ENCODE results near the gene CSRP1.

CSRP1 gene

GRCh38 chr1:201507360-201507675 is 395 bp upstream of the CSRP1 start:
- no peak for TF ChIP-seq CTCF (IDR thresholded peaks at IDR 0.05)

DNA sequence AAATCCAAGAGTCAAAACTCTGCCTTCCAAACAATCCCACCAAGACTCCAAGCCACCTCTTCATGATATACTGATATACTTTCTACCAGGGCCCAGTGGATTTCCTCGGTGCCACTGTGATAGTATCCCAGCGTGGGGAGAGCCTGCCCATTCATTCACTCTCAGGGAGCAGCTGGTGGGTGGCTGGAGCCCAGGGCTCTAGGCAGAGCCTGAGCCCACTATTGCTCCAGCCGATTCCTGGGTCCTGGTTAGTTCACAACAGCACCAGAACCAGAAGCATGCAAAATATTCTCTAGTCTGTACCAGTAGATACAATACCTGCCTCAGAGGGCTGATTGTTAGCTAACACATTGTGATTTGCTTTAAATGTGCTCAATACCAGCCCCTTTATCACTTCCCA is 831 bp downstream of the CSRP1 start:
- no peak for TF ChIP-seq CTCF (IDR thresholded peaks at IDR 0.05)

- TF ChIP-seq CTCF (IDR thresholded peaks at IDR 0.05) = no peak
These were observed 1.4 kb downstream of the CSRP1 start for GRCh38 chr1:201505503-201505890.

DNA sequence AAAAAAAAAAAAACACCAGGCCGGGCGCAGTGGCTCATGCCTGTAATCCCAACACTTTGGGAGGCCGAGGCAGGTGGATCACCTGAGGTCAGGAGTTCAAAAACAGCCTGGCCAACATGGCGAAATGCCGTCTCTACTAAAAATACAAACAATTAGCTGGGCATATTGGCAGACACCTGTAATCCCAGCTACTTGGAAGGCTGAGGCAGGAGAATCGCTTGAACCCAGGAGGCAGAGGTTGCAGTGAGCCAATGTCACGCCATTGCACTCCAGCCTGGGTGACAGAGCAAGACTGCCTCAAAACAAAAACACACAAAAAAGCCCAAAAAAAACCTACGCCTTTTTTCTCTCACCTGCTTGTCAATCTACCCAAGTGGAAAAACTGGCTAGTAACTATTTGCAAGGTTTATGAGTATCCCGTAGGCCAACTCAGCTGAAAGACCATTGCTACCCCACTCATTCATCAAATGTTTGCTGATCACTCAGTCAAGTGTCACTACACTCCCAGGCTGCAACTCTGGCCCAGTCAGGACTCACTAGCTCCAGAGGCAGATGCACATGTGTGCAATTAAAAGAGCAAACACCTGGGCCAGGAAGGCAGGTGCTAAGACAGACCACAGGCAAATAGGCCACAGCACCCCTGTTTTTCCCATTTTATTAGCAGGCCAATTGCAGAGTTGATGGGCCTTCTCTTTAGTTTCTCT is 2.0 kb downstream of the CSRP1 start:
- TF ChIP-seq CTCF (IDR thresholded peaks at IDR 0.05) = no peak

DNA sequence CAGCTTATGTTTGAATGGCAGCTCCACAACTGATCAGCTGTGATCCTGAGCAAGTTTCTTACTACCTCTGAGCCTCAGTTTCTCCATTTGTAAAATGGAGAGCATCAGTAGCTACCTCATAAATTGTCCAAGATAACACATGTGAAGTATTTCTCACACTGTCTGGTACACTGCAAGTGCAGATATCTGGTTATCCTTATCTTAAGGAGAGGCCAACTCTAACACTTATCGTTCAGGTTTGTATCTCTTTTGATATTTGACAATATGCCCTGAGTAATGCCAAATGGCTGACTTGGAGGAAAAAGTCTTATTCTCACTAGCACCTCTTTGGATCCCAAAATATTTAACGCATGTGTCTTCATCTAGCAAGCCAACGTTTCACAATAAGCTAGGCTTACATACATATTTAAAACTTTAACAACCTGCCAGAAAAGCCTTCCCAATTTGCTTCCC is 2.7 kb downstream of the CSRP1 start:
- no peak for TF ChIP-seq CTCF (IDR thresholded peaks at IDR 0.05)

DNA sequence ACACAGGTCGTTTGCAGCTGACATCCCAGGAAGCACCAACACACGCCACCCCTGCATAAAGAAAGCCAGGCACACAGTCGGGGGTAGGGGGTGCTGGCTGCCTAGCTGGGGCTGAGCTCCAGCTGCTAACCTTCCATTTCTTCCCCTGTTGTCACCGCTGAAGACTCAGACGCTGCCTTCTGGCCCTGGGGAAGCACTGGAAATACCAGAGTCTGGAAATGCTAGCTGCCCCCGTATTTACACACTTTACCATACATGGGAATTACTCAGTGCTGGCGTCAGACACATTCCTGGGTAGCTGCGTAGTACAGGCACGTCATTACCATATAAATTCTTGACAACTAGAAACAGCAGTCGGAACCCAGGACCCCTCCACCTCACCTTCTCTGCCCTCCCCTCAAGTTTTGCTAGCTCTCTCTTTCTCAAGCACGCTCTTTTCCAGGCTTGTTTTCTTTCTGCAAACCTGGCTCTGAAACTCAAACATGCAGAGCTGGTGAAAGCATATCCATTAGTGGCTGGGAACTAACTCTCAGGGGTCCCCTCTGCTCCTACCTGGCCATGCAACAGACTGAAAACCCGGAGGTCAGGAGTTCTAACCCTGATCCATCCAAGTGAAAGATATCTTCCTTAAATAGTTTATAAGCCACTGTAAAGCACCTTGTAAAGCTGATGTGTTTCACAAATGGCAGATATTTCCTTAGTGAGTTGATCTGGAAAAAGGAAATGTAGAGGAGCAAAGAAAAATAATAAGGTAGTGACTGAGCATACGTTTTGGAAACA is 3.3 kb downstream of the CSRP1 start:
- TF ChIP-seq CTCF (IDR thresholded peaks at IDR 0.05) = no peak

GRCh38 chr1:201502511-201502857 is 4.4 kb downstream of the CSRP1 start:
- no peak for TF ChIP-seq CTCF (IDR thresholded peaks at IDR 0.05)
